Measurements from ENCODE around the gene CORO2A.
"Not testable (repeated sequence)": the region's sequence is repeated elsewhere in the genome, so short reads cannot be mapped to it uniquely, and the experiment has no call there.

DNA sequence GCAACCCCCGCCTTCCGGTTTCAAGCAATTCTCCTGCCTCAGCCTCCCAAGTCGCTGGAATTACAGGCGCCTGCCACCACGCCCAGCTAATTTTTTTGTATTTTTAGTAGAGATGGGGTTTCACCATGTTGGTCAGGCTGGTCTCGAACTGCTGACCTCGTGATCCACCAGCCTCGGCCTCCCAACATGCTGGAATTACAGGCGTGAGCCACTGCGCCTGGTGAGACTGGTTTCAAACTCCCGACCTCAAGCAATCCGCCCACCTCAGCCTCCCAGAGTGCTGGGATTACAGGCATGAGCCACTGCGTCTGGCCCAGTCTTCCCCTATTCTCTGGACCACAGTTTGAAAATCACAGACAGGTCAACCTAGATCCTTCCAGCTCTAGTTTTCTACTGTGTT lies 68.3 kb downstream of the CORO2A start:
- TF ChIP-seq, protein P1, sequence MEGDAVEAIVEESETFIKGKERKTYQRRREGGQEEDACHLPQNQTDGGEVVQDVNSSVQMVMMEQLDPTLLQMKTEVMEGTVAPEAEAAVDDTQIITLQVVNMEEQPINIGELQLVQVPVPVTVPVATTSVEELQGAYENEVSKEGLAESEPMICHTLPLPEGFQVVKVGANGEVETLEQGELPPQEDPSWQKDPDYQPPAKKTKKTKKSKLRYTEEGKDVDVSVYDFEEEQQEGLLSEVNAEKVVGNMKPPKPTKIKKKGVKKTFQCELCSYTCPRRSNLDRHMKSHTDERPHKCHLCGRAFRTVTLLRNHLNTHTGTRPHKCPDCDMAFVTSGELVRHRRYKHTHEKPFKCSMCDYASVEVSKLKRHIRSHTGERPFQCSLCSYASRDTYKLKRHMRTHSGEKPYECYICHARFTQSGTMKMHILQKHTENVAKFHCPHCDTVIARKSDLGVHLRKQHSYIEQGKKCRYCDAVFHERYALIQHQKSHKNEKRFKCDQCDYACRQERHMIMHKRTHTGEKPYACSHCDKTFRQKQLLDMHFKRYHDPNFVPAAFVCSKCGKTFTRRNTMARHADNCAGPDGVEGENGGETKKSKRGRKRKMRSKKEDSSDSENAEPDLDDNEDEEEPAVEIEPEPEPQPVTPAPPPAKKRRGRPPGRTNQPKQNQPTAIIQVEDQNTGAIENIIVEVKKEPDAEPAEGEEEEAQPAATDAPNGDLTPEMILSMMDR (IDR thresholded peaks at IDR 0.05): not testable (repeated sequence)
- not testable (repeated sequence) for TF ChIP-seq EP300 (IDR thresholded peaks at IDR 0.05)

Data from ovary (tissue), 3 donors.